Measurements from ENCODE around the gene TPP2. TPM values are rescaled to one million over a fixed set of nuclear protein-coding genes. Genes with fewer than 3 reads are reported as not detected.

The TPP2 gene
- total RNA-seq, 1 experiment from 2014 or later: 58.9 TPM

DNA sequence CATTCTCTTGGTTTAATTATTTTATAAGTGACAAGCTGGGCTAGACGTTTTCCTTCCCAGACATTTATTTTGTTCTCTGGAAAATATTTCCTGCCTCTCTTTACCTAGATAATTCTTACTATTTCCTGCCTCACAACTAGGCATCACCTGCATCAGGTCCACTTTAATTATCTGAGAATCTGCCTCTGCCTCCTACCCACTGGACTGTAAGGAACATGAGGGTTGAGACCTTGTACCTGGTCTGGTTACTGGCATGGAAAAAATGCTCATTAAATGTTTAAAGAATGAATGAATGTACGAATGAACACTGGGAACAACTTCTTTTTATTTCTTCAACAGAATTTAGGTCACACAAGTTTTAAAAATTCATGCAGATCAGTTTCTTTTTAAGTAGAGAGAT, 111.4 kb downstream of the TPP2 start:
- no peaks in the 10 kb centered on the region for H3K36me3 Mint-ChIP-seq (ENCODE audit: insufficient read depth, unreplicated experiment)
- H3K27me3 Mint-ChIP-seq (ENCODE audit: insufficient read depth, unreplicated experiment): no peaks in the 10 kb centered on the region
- TF ChIP-seq, protein P1, sequence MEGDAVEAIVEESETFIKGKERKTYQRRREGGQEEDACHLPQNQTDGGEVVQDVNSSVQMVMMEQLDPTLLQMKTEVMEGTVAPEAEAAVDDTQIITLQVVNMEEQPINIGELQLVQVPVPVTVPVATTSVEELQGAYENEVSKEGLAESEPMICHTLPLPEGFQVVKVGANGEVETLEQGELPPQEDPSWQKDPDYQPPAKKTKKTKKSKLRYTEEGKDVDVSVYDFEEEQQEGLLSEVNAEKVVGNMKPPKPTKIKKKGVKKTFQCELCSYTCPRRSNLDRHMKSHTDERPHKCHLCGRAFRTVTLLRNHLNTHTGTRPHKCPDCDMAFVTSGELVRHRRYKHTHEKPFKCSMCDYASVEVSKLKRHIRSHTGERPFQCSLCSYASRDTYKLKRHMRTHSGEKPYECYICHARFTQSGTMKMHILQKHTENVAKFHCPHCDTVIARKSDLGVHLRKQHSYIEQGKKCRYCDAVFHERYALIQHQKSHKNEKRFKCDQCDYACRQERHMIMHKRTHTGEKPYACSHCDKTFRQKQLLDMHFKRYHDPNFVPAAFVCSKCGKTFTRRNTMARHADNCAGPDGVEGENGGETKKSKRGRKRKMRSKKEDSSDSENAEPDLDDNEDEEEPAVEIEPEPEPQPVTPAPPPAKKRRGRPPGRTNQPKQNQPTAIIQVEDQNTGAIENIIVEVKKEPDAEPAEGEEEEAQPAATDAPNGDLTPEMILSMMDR (IDR thresholded peaks at IDR 0.05; ENCODE audit: insufficient read depth in 1 of 2, low read depth in 1 of 2, low read length in 1 of 2, severe bottlenecking in 1 of 2, unreplicated experiment in 1 of 2): no peak
- Histone ChIP-seq H3K27me3 (replicated peaks; ENCODE audit: control insufficient read depth, insufficient read depth, low read length) (no peaks in the 10 kb centered on the region), H3K4me1 (peaks cover 27% of the 10 kb centered on the region), H3K9me3 (no peaks in the 10 kb centered on the region), H3K36me3 (ENCODE audit: control insufficient read depth, insufficient read depth, low read length) (no peaks in the 10 kb centered on the region), H3K4me3 (ENCODE audit: low read depth, low read length) (no peak overlapping the region)
- ChIA-PET CTCF (no interaction called here), POLR2A (no interaction called here)
- H3K9me3 Mint-ChIP-seq (ENCODE audit: unreplicated experiment): no peaks in the 10 kb centered on the region
- DNase-seq: no peak
- H3K4me1 Mint-ChIP-seq (ENCODE audit: low read depth, unreplicated experiment): peaks cover 26% of the 10 kb centered on the region
- H3K4me3 Mint-ChIP-seq (ENCODE audit: unreplicated experiment): no peak overlapping the region
- intact Hi-C loops (cut with micrococcal nuclease; ENCODE audit: unreplicated experiment): no loop called here
- H3K27ac Mint-ChIP-seq (ENCODE audit: unreplicated experiment): no peak overlapping the region
- BruUV-seq (replicated peaks): no TSS peak

GRCh38 chr13:102708991-102709390, 112.2 kb downstream of the TPP2 start:
- no peak overlapping the region for H3K4me3 Mint-ChIP-seq (ENCODE audit: unreplicated experiment)
- H3K9me3 Mint-ChIP-seq (ENCODE audit: unreplicated experiment): no peaks in the 10 kb centered on the region
- ChIA-PET CTCF (no interaction called here), POLR2A (no interaction called here)
- no peak overlapping the region for H3K4me3 ChIP-seq (ENCODE audit: low read depth, low read length)
- no peaks in the 10 kb centered on the region for H3K36me3 Mint-ChIP-seq (ENCODE audit: insufficient read depth, unreplicated experiment)
- no peaks in the 10 kb centered on the region for H3K9me3 ChIP-seq
- peaks cover 20% of the 10 kb centered on the region for H3K4me1 Mint-ChIP-seq (ENCODE audit: low read depth, unreplicated experiment)
- BruUV-seq (replicated peaks): no TSS peak
- no peaks in the 10 kb centered on the region for H3K27me3 ChIP-seq (replicated peaks; ENCODE audit: control insufficient read depth, insufficient read depth, low read length)
- peaks cover 19% of the 10 kb centered on the region for H3K4me1 ChIP-seq
- intact Hi-C loops (cut with micrococcal nuclease; ENCODE audit: unreplicated experiment): no loop called here
- H3K27me3 Mint-ChIP-seq (ENCODE audit: insufficient read depth, unreplicated experiment): no peaks in the 10 kb centered on the region
- TF ChIP-seq, protein P1 (IDR thresholded peaks at IDR 0.05; ENCODE audit: insufficient read depth in 1 of 2, low read depth in 1 of 2, low read length in 1 of 2, severe bottlenecking in 1 of 2, unreplicated experiment in 1 of 2): no peak
- no peaks in the 10 kb centered on the region for H3K36me3 ChIP-seq (ENCODE audit: control insufficient read depth, insufficient read depth, low read length)
- no peak for DNase-seq
- no peak overlapping the region for H3K27ac Mint-ChIP-seq (ENCODE audit: unreplicated experiment)

- TF ChIP-seq, protein P1 (IDR thresholded peaks at IDR 0.05; ENCODE audit: insufficient read depth in 1 of 2, low read depth in 1 of 2, low read length in 1 of 2, severe bottlenecking in 1 of 2, unreplicated experiment in 1 of 2): no peak
- H3K4me3 ChIP-seq (ENCODE audit: low read depth, low read length): no peak overlapping the region
- H3K4me1 Mint-ChIP-seq (ENCODE audit: low read depth, unreplicated experiment): peaks cover 15% of the 10 kb centered on the region
- no peaks in the 10 kb centered on the region for H3K9me3 ChIP-seq
- H3K4me1 ChIP-seq: peaks cover 14% of the 10 kb centered on the region
- DNase-seq: no peak
- BruUV-seq (replicated peaks): no TSS peak
- no peaks in the 10 kb centered on the region for H3K36me3 Mint-ChIP-seq (ENCODE audit: insufficient read depth, unreplicated experiment)
- no peak overlapping the region for H3K27ac Mint-ChIP-seq (ENCODE audit: unreplicated experiment)
- intact Hi-C loops (cut with micrococcal nuclease; ENCODE audit: unreplicated experiment): no loop called here
- ChIA-PET POLR2A (no interaction called here), CTCF (no interaction called here)
- H3K36me3 ChIP-seq (ENCODE audit: control insufficient read depth, insufficient read depth, low read length): no peaks in the 10 kb centered on the region
- H3K4me3 Mint-ChIP-seq (ENCODE audit: unreplicated experiment): no peak overlapping the region
- no peaks in the 10 kb centered on the region for H3K9me3 Mint-ChIP-seq (ENCODE audit: unreplicated experiment)
- no peaks in the 10 kb centered on the region for H3K27me3 ChIP-seq (replicated peaks; ENCODE audit: control insufficient read depth, insufficient read depth, low read length)
- no peaks in the 10 kb centered on the region for H3K27me3 Mint-ChIP-seq (ENCODE audit: insufficient read depth, unreplicated experiment)
Observed at GRCh38 chr13:102709536-102709935, 112.8 kb downstream of the TPP2 start.
